Panc1 (cell line): ENCODE results near the gene MS4A5. TPM values are rescaled to one million over a fixed set of nuclear protein-coding genes. Genes with fewer than 3 reads are reported as not detected.

ENCODE experiments used
- ATAC-seq: fragments of 200-7000 bp; cut with Tn5 transposase; 2 replicates; pipeline ENCODE4 v1.9.1; 2020; ENCODE audit warnings: mild to moderate bottlenecking, moderate library complexity
- BruUV-seq: library from RNA; stranded (reverse); fragments of 400-500 nt; replicated peaks from 2 replicates; lab custom pipeline; 2021; lab: Mats Ljungman, UMichigan
- CTCF ChIA-PET: fragments of 300-600 bp; sonication (Branson Sonifier 250); formaldehyde crosslinking; loops from one replicate; lab custom pipeline; 2022; ENCODE audit warnings: antibody characterized with exemption; lab: Charles Lee
- POLR2A ChIA-PET: fragments of 300-600 bp; sonication (Branson Sonifier 250); formaldehyde crosslinking; loops from one replicate; lab custom pipeline; 2022; ENCODE audit warnings: antibody characterized with exemption; lab: Charles Lee
- DNase-seq: peaks from one replicate; pipeline ENCODE4 v3.0.0-alpha.2; 2010; ENCODE audit warnings: low read depth, low spot score
- H3K27ac ChIP-seq: 2 replicates; pipeline ENCODE4 v1.5.1; 2011; ENCODE audit warnings: mild to moderate bottlenecking, low read length, inconsistent platforms
- H3K27me3 ChIP-seq: fragments of 200-500 bp; sonication (Bioruptor generic); 2 replicates; pipeline ENCODE4 v1.6.0; 2014; ENCODE audit warnings: low read length, inconsistent platforms; ENCODE audit not compliant: control insufficient read depth, insufficient read depth
- H3K36me3 ChIP-seq: fragments of 200-500 bp; sonication (Bioruptor generic); 2 replicates; pipeline ENCODE4 v1.5.1; 2014; ENCODE audit warnings: inconsistent platforms, mild to moderate bottlenecking, low read length, moderate library complexity; ENCODE audit not compliant: control insufficient read depth, insufficient read depth
- H3K4me1 ChIP-seq: 2 replicates; pipeline ENCODE4 v1.5.1; 2011; ENCODE audit warnings: inconsistent platforms, mild to moderate bottlenecking, low read length, moderate library complexity; ENCODE audit not compliant: control insufficient read depth, insufficient read depth
- H3K4me3 ChIP-seq, 2 experiments: 2 replicates each; pipeline ENCODE4 v1.5.1; 2011 to 2012; ENCODE audit warnings: low read depth in 2 of 2, low read length in 2 of 2, mild to moderate bottlenecking in 2 of 2, inconsistent platforms in 1 of 2, moderate library complexity in 1 of 2
- H3K9me3 ChIP-seq: fragments of 200-500 bp; sonication (Bioruptor generic); 2 replicates; pipeline ENCODE4 v1.5.1; 2014; ENCODE audit warnings: low read depth, mild to moderate bottlenecking, inconsistent platforms, low read length, moderate library complexity; ENCODE audit not compliant: control insufficient read depth, insufficient read depth
- CTCF ChIP-seq: fragments of 450-650 bp; IDR thresholded peaks from 2 replicates; pipeline ENCODE4 v1.5.1; 2017; ENCODE audit warnings: mild to moderate bottlenecking
- POLR2AphosphoS5 ChIP-seq: IDR thresholded peaks from 2 replicates; pipeline ENCODE4 v1.6.1; 2012; ENCODE audit warnings: mild to moderate bottlenecking, low read depth, low read length, moderate library complexity
- REST ChIP-seq, 2 experiments: IDR thresholded peaks; 2 replicates each; pipeline ENCODE4 v1.6.1; 2011 to 2012; ENCODE audit warnings: low read depth in 2 of 2, control low read depth in 1 of 2, low read length in 1 of 2, mild to moderate bottlenecking in 1 of 2, moderate library complexity in 1 of 2; ENCODE audit not compliant: insufficient read depth in 1 of 2
- SIN3A ChIP-seq: IDR thresholded peaks from 2 replicates; pipeline ENCODE4 v1.6.1; 2012; ENCODE audit warnings: low read depth, mild to moderate bottlenecking, low read length, moderate library complexity, borderline replicate concordance; ENCODE audit not compliant: insufficient read depth
- TCF7L2 ChIP-seq: IDR thresholded peaks from 2 replicates; pipeline ENCODE4 v1.6.1; 2011; ENCODE audit warnings: mild to moderate bottlenecking, low read depth, low read length, inconsistent platforms
- in situ Hi-C: cut with HindIII; loops from 2 replicates; pipeline ENCODE4 v1.10.0; 2016; ENCODE audit warnings: low sequenced_read_pairs, low pct_unique_long_range_greater_than_20kb
- intact Hi-C: fragments of 100-400 bp; cut with micrococcal nuclease; formaldehyde crosslinking; loops from one replicate; pipeline ENCODE4 v1.10.0; 2022; ENCODE audit not compliant: unreplicated experiment
- total RNA-seq: library from RNA; stranded (reverse); gene quantifications from one replicate; pipeline ENCODE4 v1.2.1, GENCODE V29; 2021; ENCODE audit not compliant: unreplicated experiment

Gene MS4A5
- total RNA-seq, 1 experiment from 2014 or later = not detected

GRCh38 chr11:60393016-60393415 lies 36.4 kb upstream of the MS4A5 start:
- in situ Hi-C loops = no loop called here
- TF ChIP-seq CTCF (no peak), SIN3A (no peak), TCF7L2 (no peak), POLR2AphosphoS5 (no peak), REST (IDR thresholded peaks at IDR 0.05; ENCODE audit: insufficient read depth in 1 of 2, low read depth in 2 of 2, low read length in 1 of 2) (no peak)
- Histone ChIP-seq H3K27ac (no peak overlapping the region), H3K4me1 (no peaks in the 10 kb centered on the region), H3K9me3 (no peaks in the 10 kb centered on the region), H3K27me3 (no peaks in the 10 kb centered on the region), H3K36me3 (no peaks in the 10 kb centered on the region), H3K4me3 (no peak overlapping the region)
- ATAC-seq (no peak), DNase-seq (no peak)
- ChIA-PET CTCF (no interaction called here), POLR2A (no interaction called here)
- BruUV-seq = no TSS peak
- intact Hi-C loops = no loop called here

DNA sequence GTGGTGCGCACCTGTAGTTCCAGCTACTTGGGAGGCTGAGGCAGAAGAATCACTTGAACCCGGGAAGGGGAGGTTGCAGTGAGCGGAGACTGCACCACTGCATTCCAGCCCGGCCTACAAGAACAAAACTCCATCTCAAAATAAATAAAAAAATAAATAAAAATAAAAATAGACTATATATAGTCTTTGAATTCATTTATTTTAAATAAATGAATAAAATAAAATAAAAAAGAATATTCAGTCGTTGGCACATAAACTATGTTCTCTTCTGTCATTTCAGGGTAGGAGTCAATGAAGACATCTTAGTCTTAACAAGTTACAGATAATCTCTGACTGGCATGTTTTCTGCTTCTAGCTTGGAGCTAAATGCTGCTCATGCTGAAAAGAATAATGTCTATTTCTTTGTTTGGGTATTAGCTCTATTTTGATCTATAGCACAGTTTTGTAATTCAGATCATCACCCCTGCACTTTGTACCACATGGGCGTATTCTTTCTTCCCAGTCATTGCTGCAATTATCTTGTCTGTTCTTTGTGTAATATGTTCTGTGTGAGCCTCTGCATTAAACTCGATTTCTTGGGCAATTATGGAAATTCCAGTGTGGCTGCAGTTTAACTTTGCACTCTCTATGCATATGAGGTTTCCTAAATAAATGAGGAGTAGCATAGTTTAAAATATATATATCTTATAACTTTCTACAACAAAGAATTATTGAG lies 34.5 kb upstream of the MS4A5 start:
- intact Hi-C loops = no loop called here

More for the DNA sequence above, 34.5 kb upstream of the MS4A5 start:
- DNase-seq (no peak), ATAC-seq (no peak)
- TF ChIP-seq REST (IDR thresholded peaks at IDR 0.05; ENCODE audit: insufficient read depth in 1 of 2, low read depth in 2 of 2, low read length in 1 of 2) (no peak), CTCF (no peak), SIN3A (no peak), TCF7L2 (no peak), POLR2AphosphoS5 (no peak)
- Histone ChIP-seq H3K4me1 (no peaks in the 10 kb centered on the region), H3K27ac (no peak overlapping the region), H3K4me3 (no peak overlapping the region), H3K36me3 (no peaks in the 10 kb centered on the region), H3K9me3 (no peaks in the 10 kb centered on the region), H3K27me3 (no peaks in the 10 kb centered on the region)
- POLR2A ChIA-PET = no interaction called here
- CTCF ChIA-PET = no interaction called here
- in situ Hi-C loops = no loop called here
- no TSS peak for BruUV-seq
